GM18909 (cell line): Measurements from ENCODE around the gene SFXN4.
A peak's percentile ranks its signal among the peaks of the same experiment; 100 is the strongest.
"Not testable (repeated sequence)": the region's sequence is repeated elsewhere in the genome, so short reads cannot be mapped to it uniquely, and the experiment has no call there.

Experiments
- ATAC-seq: cut with Tn5 transposase; IDR thresholded peaks from one replicate; pipeline ENCODE4 v1.9.1; 2021; ENCODE audit warnings: mild to moderate bottlenecking; ENCODE audit not compliant: unreplicated experiment, poor library complexity

SFXN4 gene

GRCh38 chr10:119113751-119114732 is 51.5 kb downstream of the SFXN4 start:
- ATAC-seq: no peak

GRCh38 chr10:119112056-119112455 is 53.5 kb downstream of the SFXN4 start:
- ATAC-seq: no peak

DNA sequence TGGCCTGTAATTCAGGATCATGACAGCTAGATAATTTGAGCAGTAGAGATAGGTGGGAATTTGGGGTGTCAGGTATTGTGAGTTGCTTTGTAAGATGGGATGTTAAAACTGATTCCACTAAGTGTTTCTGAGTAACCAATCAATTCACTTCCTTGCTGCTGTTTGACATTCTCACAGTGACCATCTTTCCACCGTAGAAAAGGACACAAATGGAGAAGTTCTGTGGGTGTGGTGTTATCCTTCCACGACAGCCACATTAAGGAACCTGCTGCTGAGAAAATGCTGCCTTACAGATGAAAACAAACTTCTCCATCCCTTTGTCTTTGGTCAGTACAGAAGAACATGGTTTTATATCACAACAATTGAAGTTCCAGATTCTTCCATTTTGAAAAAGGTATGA is 57.7 kb downstream of the SFXN4 start:
- not testable (repeated sequence) for ATAC-seq

DNA sequence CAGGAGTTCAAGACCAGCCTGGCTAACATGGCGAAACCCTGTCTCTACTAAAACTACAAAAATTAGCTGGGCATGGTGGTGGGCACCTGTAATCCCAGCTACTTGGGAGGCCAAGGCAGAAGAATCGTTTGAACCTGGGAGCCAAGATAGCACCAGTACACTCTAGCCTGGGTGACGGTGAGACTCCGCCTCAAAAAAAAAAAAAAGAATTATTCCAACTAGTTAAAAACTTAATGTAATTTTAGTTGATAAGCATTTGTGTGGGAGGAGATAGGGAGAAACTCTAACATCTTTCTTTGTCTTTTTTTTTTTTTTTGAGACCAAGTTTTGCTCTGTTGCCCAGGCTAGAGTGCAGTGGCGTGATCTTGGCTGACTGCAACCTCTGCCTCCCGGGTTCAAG is 58.4 kb downstream of the SFXN4 start:
- ATAC-seq: not testable (repeated sequence)

DNA sequence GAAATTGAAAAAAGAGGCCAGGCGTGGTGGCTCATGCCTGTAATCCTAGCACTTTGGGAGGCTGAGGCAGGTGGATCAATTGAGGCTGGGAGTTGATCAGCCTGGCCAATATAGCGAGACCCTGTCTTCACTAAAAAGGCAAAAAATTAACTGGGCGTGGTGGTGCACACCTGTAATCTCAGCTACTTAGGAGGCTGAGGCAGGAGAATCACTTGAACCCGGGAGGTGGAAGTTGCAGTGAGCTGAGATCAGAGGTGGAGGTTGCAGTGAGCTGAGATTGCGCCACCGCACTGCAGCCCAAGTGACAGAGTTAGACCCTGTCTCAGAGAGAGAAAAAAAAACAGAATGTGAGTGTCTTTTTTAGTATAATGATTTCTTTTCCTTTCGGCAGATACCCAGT is 59.6 kb downstream of the SFXN4 start:
- ATAC-seq: not testable (repeated sequence)

DNA sequence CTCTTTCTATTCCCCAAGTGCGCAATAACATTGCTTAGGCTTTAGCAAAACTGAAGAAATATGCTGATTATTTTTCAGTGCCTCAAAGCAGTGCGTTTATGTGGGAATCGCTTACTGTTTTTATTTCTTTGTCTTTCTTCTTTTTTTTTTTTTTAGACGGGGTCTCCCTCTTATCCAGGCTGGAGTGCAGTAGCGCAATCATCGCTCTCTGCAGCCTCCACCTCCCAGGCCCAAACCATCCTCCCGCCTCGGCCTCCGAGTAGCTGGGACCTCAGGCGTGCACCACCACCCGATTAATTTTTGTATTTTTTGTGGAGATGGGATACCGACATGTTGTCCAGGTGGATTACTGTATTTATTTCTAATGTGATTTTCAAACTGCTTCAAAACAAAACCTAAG is 60.4 kb downstream of the SFXN4 start:
- ATAC-seq: no peak

DNA sequence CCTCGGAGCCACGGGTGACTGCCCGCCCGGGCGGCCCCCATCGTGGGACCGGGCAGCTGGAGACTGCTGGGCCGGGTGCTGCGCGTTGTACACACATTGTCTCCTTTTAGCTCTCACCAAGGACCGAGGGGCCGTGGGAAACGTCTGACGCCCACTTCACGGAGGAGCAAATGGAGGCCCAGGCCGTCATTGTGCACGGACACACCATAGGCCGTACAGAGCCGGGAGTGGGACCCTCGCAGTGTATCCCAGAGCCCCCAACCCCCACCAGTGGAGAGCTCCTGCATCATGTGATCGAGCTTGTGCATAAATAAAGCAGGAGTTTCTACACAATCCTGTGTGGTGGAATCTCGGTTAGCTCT is 60.9 kb downstream of the SFXN4 start:
- ATAC-seq: no peak

DNA sequence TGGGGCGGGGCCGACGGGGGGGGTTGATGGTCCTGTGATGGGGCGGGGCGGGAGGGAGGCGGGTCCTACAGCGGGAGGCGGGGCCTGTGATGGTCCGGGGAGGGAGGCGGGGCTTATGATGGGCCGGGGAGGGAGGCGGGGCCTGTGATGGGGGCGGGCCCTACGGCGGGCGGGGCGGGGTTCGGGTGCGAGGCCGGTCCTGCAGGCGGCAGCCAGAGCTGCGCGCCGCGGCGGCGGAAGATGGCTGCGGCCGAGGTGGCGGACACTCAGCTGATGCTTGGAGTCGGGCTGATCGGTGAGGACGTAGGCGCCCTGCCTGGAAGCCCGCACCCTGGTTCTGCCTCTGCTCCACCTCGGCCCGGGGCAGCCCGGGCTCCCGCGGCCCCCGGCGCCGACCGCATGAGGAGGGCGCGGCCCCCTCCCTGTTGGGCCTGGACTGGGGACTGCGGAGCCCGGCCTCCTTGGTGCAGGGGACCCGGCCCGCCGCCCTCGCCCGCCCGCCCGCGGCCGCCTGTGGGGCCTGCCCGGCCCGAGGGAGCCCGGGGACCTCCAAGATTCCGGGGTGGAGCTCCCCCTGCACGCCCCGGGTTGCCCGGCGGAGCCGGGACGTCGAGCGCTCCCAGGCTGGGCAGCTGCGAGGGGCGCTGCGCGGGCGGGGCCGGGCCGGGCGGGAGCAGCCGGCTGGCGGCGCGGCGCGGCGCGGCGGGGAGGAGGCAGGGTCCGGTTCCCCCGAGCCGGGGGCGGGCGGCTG is 61.4 kb downstream of the SFXN4 start, which contains the start of gene DENND10:
DENND10 (plus strand) TSS at position 211 of the 751 bp plus-strand sequence; CDS start at position 241, 30 bp downstream.
- ATAC-seq: peak; percentile 84

DNA sequence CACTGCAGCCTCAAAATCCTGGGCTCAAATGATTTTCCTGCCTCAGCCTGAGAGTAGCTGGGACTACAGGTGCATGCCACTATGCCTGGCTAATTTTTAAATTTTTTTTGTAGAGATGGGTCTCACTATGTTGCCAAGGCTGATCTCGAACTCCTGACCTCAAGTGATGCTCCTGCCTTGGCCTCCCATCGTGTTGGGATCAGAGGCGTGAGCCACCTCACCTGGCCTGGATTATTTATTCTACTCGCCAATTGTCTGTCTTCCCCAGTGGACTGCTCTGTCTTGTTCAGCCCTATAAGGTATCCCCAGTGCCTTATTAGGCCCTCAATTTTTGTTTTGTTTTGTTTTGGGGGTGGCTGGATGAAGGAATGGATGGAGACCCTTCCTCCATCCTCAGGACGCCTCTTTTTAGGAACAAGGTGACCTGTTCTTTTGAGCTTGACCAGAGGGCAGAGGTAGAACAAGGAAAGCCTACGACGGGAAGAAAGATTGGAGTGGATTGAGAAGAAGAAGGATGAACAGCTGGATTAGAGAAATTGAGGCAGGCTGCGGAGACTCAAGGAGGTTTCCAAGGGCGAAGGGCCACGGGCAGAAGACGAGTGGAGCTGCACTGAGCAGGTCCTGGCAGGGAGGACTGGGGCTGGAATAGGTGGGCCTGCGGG is 62.1 kb downstream of the SFXN4 start:
- no peak for ATAC-seq

- ATAC-seq: no peak
Measured at GRCh38 chr10:119101366-119102098, 64.0 kb downstream of the SFXN4 start.

- ATAC-seq: no peak
Measured at GRCh38 chr10:119100434-119101238, 64.9 kb downstream of the SFXN4 start.

DNA sequence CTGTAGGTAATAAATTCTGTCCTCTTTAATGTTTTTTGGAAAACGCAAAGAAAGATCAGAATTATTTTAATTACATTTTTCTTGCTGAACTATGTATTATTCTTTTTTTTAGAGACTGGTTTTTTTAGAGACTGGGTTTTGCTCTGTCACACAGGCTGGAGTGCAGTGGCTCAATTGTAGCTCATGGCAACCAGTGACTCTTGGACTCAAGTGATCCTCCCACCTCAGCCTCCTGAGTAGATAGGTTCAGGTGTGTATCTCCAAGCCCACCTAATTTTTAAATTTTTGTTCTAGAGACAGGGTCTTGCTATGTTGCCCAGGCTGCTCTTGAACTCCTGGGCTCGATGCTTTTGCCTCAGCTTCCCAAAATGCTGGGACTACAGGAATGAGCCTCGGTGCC is 66.9 kb downstream of the SFXN4 start:
- ATAC-seq: no peak

DNA sequence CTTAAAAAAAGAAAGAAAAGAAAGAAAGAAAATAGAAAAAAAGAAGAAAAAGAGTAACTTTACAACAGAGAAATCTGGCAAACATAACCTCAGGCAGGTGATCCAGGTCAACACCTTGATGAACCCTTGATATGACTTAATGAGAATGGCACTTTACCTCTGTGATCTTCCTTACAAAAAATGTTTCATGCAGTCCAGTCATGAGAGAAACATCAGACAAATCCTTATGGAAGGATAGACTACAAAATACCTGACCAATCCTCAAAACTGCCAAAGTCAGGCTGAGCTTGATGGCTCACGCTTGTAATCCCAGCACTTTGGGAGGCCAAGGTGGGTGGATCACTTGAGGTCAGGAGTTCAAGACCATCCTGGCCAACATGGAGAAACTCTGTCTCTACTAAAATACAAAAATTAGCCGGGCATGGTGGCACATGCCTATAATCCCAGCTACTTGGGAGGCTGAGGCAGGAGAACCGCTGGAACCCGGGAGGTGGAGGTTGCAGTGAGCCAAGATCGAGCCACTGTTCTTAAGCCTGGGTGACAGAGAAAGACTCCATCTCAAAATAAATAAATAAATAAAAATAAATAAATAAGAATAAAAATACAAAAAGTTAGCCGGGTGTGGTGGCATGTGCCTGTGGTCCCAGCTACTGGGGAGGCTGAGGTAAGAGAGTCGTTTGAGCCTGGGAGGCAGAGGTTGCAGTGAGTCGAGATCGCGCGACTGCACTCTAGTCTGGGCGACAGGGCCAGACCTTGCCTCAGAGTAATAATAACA is 68.7 kb downstream of the SFXN4 start:
- ATAC-seq: not testable (repeated sequence)

DNA sequence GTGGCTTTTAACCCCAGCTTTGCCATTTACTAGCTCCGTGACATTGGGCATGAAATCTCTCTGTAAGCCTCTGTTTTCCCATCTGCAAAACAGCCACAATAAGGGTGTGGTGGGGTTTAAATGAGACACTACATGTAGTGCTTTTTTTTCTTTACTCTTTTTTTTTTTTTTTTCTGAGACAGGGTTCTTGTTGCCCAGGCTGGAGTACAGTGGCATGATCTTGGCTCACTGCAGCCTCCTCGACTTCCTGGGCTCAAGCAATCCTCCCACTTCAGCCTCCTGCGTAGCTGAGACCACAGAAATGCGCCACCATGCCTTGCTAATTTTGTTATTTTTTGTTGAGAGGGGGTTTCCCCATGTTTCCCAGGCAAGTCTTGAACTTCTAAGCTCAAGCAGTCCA is 69.9 kb downstream of the SFXN4 start:
- ATAC-seq: no peak

- ATAC-seq: no peak
Measured at GRCh38 chr10:119090968-119091367, 74.5 kb downstream of the SFXN4 start.
